Measurements from ENCODE around the gene GALNT16. TPM values are rescaled to one million over a fixed set of nuclear protein-coding genes. Genes with fewer than 3 reads are reported as not detected.

The GALNT16 gene
- total RNA-seq, 1 donor from 2014 or later: 8.2 TPM

GRCh38 chr14:69244946-69245345 is 15.0 kb upstream of the GALNT16 start:
- H3K9me3 Mint-ChIP-seq: no peaks in the 10 kb centered on the region
- DNase-seq (ENCODE audit: low spot score in 2 of 2, unreplicated experiment in 2 of 2): no peak
- no peak overlapping the region for H3K4me3 Mint-ChIP-seq

GRCh38 chr14:69246331-69246730 is 13.6 kb upstream of the GALNT16 start:
- Mint-ChIP-seq H3K27me3 (ENCODE audit: low read depth) (no peaks in the 10 kb centered on the region), H3K9me3 (no peaks in the 10 kb centered on the region), H3K4me1 (peaks cover 4% of the 10 kb centered on the region), H3K36me3 (no peaks in the 10 kb centered on the region), H3K4me3 (no peak overlapping the region), H3K27ac (no peak overlapping the region)
- no peak for DNase-seq (ENCODE audit: low spot score in 2 of 2, unreplicated experiment in 2 of 2)
- no peak for TF ChIP-seq CTCF (IDR thresholded peaks at IDR 0.05; ENCODE audit: unreplicated experiment)

More at GRCh38 chr14:69244946-69245345, 15.0 kb upstream of the GALNT16 start:
- peaks cover 4% of the 10 kb centered on the region for H3K4me1 Mint-ChIP-seq
- H3K27ac Mint-ChIP-seq: no peak overlapping the region
- no peak for TF ChIP-seq CTCF (IDR thresholded peaks at IDR 0.05; ENCODE audit: unreplicated experiment)
- no peaks in the 10 kb centered on the region for H3K27me3 Mint-ChIP-seq (ENCODE audit: low read depth)
- H3K36me3 Mint-ChIP-seq: peaks cover 1% of the 10 kb centered on the region

GRCh38 chr14:69247676-69248440 is 12.1 kb upstream of the GALNT16 start:
- no peak for DNase-seq (ENCODE audit: low spot score in 2 of 2, unreplicated experiment in 2 of 2)
- Mint-ChIP-seq H3K4me1 (peaks cover 2% of the 10 kb centered on the region), H3K27ac (no peak overlapping the region), H3K36me3 (no peaks in the 10 kb centered on the region), H3K4me3 (no peak overlapping the region), H3K27me3 (ENCODE audit: low read depth) (no peaks in the 10 kb centered on the region), H3K9me3 (no peaks in the 10 kb centered on the region)
- TF ChIP-seq CTCF (IDR thresholded peaks at IDR 0.05; ENCODE audit: unreplicated experiment): peak; percentile 74

- DNase-seq (ENCODE audit: low spot score in 2 of 2, unreplicated experiment in 2 of 2): no peak
- Mint-ChIP-seq H3K27ac (no peak overlapping the region), H3K4me1 (no peaks in the 10 kb centered on the region), H3K27me3 (ENCODE audit: low read depth) (peaks cover 8% of the 10 kb centered on the region), H3K9me3 (no peaks in the 10 kb centered on the region), H3K36me3 (no peaks in the 10 kb centered on the region), H3K4me3 (no peak overlapping the region)
- TF ChIP-seq CTCF (IDR thresholded peaks at IDR 0.05; ENCODE audit: unreplicated experiment): no peak
Observed at GRCh38 chr14:69249603-69250002, 10.4 kb upstream of the GALNT16 start.

- Mint-ChIP-seq H3K27me3 (ENCODE audit: low read depth) (peaks cover 32% of the 10 kb centered on the region), H3K4me3 (no peak overlapping the region), H3K36me3 (no peaks in the 10 kb centered on the region), H3K4me1 (no peaks in the 10 kb centered on the region), H3K27ac (no peak overlapping the region), H3K9me3 (no peaks in the 10 kb centered on the region)
- TF ChIP-seq CTCF (IDR thresholded peaks at IDR 0.05; ENCODE audit: unreplicated experiment): no peak
- no peak for DNase-seq (ENCODE audit: low spot score in 2 of 2, unreplicated experiment in 2 of 2)
Observed at GRCh38 chr14:69252851-69253250, 7.1 kb upstream of the GALNT16 start.
